ENCODE data around the gene MRM3. TPM values are rescaled to one million over a fixed set of nuclear protein-coding genes. Genes with fewer than 3 reads are reported as not detected.
"Not testable (repeated sequence)": the region's sequence is repeated elsewhere in the genome, so short reads cannot be mapped to it uniquely, and the experiment has no call there.

Gene MRM3
- total and polyA plus RNA-seq, 2 donors (not counting 1 experiment from before 2014, with no cell fraction given) = 11.6 to 20.9 TPM

DNA sequence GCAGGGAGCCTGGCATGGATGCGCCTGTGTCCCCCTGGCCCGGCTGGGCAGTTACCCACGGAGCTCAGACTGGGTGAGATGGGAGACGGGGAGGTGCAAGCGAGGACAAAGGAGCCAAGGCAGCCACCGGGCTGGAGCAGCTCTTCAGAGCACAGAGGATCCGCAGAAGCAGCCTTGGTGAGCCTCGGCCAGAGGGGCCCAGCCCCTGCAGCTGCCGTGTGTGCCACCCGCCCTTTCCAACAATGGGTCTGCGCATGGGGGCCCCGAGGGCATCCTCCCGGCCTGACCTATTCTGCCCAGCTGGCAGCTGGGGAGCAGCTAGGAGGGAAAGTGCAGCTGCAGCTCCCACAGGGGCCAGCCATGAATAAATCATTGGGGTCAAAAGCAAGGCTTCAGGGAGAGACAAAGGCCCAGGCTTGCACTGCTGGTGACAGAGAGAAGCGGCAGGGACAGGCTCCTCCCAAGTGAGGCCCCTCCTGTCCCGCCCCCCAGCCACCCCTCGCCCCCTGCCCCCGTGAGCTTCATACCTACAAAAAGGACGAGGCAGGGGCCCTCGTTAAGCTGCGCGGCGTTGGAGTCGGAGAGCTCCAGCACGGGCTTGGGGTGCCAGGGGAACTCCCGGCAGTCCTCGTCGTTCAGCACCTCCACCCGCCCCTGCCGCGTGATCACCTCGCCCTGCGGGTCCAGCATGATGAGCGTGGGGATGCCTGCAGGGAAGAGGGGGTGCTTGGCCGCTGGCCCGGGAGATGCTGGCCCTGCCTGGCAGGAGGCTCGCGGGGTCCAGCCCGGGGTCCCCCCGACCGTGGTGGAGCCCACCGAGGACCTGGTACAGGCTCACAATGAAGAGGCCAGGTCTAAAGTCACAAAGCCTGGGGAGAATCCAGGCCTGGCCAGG, 22.6 kb downstream of the MRM3 start:
- DNase-seq (no peak), ATAC-seq (ENCODE audit: low read depth) (no peak)
- H3K27ac ChIP-seq (ENCODE audit: low read length in 2 of 2) = no peak overlapping the region
- no peaks in the 10 kb centered on the region for H4K20me1 ChIP-seq (ENCODE audit: control insufficient read depth, insufficient read depth, low read length, poor library complexity, severe bottlenecking)
- H3K9me3 ChIP-seq (ENCODE audit: control extremely low read depth in 1 of 3, control insufficient read depth in 2 of 3, insufficient read depth in 1 of 3, low read length in 2 of 3) = no peaks in the 10 kb centered on the region
- H3K36me3 ChIP-seq (replicated peaks in 1 of 2; ENCODE audit: control extremely low read depth in 1 of 2, control insufficient read depth in 1 of 2, extremely low read depth in 1 of 2, insufficient read depth in 2 of 2, low read length in 1 of 2) = no peaks in the 10 kb centered on the region
- H2AFZ ChIP-seq (ENCODE audit: insufficient read depth, low read depth, low read length, poor library complexity, severe bottlenecking) = no peak overlapping the region
- H3K79me2 ChIP-seq (ENCODE audit: control insufficient read depth, insufficient read depth, low read length) = no peaks in the 10 kb centered on the region
- WGBS (ENCODE audit: insufficient coverage) = 90% methylated on average over 37 of the region's 41 CpGs
- intact Hi-C loops (cut with micrococcal nuclease) = no loop called here
- ChIA-PET CTCF (no interaction called here), POLR2A (no interaction called here)
- H3K4me2 ChIP-seq (replicated peaks; ENCODE audit: low read depth, low read length, poor library complexity, severe bottlenecking) = no peak overlapping the region
- peaks cover 0 to 2% (median 0%) of the 10 kb centered on the region in 4 experiments for H3K27me3 ChIP-seq (replicated peaks in 1 of 4; ENCODE audit: control extremely low read depth in 1 of 4, control insufficient read depth in 3 of 4, insufficient read depth in 4 of 4, low read length in 3 of 4)
- no peaks in the 10 kb centered on the region for H3K4me1 ChIP-seq (ENCODE audit: control insufficient read depth in 2 of 2, insufficient read depth in 2 of 2, low read length in 2 of 2)
- TF ChIP-seq, protein P1, sequence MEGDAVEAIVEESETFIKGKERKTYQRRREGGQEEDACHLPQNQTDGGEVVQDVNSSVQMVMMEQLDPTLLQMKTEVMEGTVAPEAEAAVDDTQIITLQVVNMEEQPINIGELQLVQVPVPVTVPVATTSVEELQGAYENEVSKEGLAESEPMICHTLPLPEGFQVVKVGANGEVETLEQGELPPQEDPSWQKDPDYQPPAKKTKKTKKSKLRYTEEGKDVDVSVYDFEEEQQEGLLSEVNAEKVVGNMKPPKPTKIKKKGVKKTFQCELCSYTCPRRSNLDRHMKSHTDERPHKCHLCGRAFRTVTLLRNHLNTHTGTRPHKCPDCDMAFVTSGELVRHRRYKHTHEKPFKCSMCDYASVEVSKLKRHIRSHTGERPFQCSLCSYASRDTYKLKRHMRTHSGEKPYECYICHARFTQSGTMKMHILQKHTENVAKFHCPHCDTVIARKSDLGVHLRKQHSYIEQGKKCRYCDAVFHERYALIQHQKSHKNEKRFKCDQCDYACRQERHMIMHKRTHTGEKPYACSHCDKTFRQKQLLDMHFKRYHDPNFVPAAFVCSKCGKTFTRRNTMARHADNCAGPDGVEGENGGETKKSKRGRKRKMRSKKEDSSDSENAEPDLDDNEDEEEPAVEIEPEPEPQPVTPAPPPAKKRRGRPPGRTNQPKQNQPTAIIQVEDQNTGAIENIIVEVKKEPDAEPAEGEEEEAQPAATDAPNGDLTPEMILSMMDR (IDR thresholded peaks at IDR 0.05) = no peak
- no peak for TF ChIP-seq EZH2 (IDR thresholded peaks at IDR 0.05; ENCODE audit: borderline replicate concordance, insufficient read depth, low read depth, low read length, poor library complexity, severe bottlenecking)
- Mint-ChIP-seq H3K27me3 (no peaks in the 10 kb centered on the region), H3K4me1 (no peaks in the 10 kb centered on the region), H3K27ac (no peak overlapping the region), H3K4me3 (no peak overlapping the region), H3K9me3 (ENCODE audit: insufficient read depth) (no peaks in the 10 kb centered on the region)
- H3K9ac ChIP-seq (ENCODE audit: low read length) = no peak overlapping the region
- H3K4me3 ChIP-seq (ENCODE audit: control extremely low read depth in 1 of 5, extremely low read depth in 1 of 5, insufficient read depth in 1 of 5, low read depth in 2 of 5, low read length in 4 of 5) = no peak overlapping the region

DNA sequence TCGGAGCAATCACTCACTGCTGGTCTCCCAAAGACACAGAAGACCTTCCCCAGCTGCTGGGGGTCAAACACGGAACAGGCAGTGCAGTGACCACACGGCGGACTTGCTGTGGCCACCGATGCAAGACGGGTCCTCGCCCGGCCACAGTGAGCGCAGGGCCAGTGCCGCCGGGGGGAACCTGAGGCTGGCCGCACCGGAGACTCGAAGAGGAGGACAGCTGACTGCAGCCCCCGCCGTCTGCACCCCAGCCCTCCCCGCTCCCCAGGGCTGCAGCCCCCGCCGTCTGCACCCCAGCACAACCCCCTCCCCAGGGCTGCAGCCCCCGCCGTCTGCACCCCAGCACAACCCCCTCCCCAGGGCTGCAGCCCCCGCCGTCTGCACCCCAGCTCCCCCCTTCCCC, 23.7 kb downstream of the MRM3 start:
- H3K27me3 Mint-ChIP-seq; ATAC-seq (ENCODE audit: low read depth); H3K4me1 ChIP-seq (ENCODE audit: control insufficient read depth in 2 of 2, insufficient read depth in 2 of 2, low read length in 2 of 2); H3K79me2 ChIP-seq (ENCODE audit: control insufficient read depth, insufficient read depth, low read length); H3K4me3 Mint-ChIP-seq; H3K36me3 ChIP-seq (replicated peaks in 1 of 2; ENCODE audit: control extremely low read depth in 1 of 2, control insufficient read depth in 1 of 2, extremely low read depth in 1 of 2, insufficient read depth in 2 of 2, low read length in 1 of 2); H3K27ac ChIP-seq (ENCODE audit: low read length in 2 of 2); intact Hi-C loops (cut with micrococcal nuclease); H3K4me2 ChIP-seq (replicated peaks; ENCODE audit: low read depth, low read length, poor library complexity, severe bottlenecking); H4K20me1 ChIP-seq (ENCODE audit: control insufficient read depth, insufficient read depth, low read length, poor library complexity, severe bottlenecking); POLR2A ChIA-PET; DNase-seq; H3K4me1 Mint-ChIP-seq; H3K27ac Mint-ChIP-seq; H2AFZ ChIP-seq (ENCODE audit: insufficient read depth, low read depth, low read length, poor library complexity, severe bottlenecking); CTCF ChIA-PET; H3K9ac ChIP-seq (ENCODE audit: low read length); H3K9me3 ChIP-seq (ENCODE audit: control extremely low read depth in 1 of 3, control insufficient read depth in 2 of 3, insufficient read depth in 1 of 3, low read length in 2 of 3); H3K4me3 ChIP-seq (ENCODE audit: control extremely low read depth in 1 of 5, extremely low read depth in 1 of 5, insufficient read depth in 1 of 5, low read depth in 2 of 5, low read length in 4 of 5); H3K9me3 Mint-ChIP-seq (ENCODE audit: insufficient read depth); H3K27me3 ChIP-seq (replicated peaks in 1 of 4; ENCODE audit: control extremely low read depth in 1 of 4, control insufficient read depth in 3 of 4, insufficient read depth in 4 of 4, low read length in 3 of 4): not testable (repeated sequence)
- 92% methylated on average over 10 of the region's 23 CpGs for WGBS (ENCODE audit: insufficient coverage)

Data from B cell (primary cell).